IMR-90 (cell line): ENCODE results near the gene KRTAP2-1. TPM values are rescaled to one million over a fixed set of nuclear protein-coding genes. Genes with fewer than 3 reads are reported as not detected.

Source experiments
- ATAC-seq: fragments of 200-7000 bp; cut with Tn5 transposase; 2 replicates; pipeline ENCODE4 v1.9.1; 2020; ENCODE audit warnings: low read depth, mild to moderate bottlenecking, moderate library complexity
- BruUV-seq: library from RNA; stranded (reverse); fragments of 400-500 nt; replicated peaks from 2 replicates; lab custom pipeline; 2021; lab: Mats Ljungman, UMichigan
- CTCF ChIA-PET: fragments of 300-600 bp; formaldehyde crosslinking; extraction: SDS; loops from one replicate; lab custom pipeline; 2021; ENCODE audit warnings: antibody characterized with exemption; lab: Yijun Ruan, JAX
- POLR2A ChIA-PET: fragments of 300-600 bp; sonication (Branson Sonifier 250); formaldehyde crosslinking; loops from one replicate; lab custom pipeline; 2022; ENCODE audit warnings: antibody characterized with exemption; ENCODE audit not compliant: unreplicated experiment; lab: Charles Lee
- DNase-seq: peaks from one replicate; pipeline ENCODE4 v3.0.0; 2013
- H2AFZ ChIP-seq: replicated peaks from 2 replicates; pipeline ENCODE3; 2013; ENCODE audit warnings: low read length, mild to moderate bottlenecking; ENCODE audit not compliant: poor library complexity
- H2AK5ac ChIP-seq: 2 replicates; pipeline ENCODE4 v1.6.1; 2013; ENCODE audit warnings: low read depth, low read length, inconsistent platforms
- H2AK9ac ChIP-seq: replicated peaks from 2 replicates; pipeline ENCODE3; 2013; ENCODE audit warnings: mild to moderate bottlenecking, low read depth, low read length, moderate library complexity; ENCODE audit not compliant: poor library complexity
- H2BK120ac ChIP-seq: 2 replicates; pipeline ENCODE4 v1.6.1; 2013; ENCODE audit warnings: low read depth, low read length, inconsistent platforms
- H2BK15ac ChIP-seq: 3 replicates; pipeline ENCODE4 v1.6.1; 2013; ENCODE audit warnings: low read depth, low read length, inconsistent platforms
- H2BK20ac ChIP-seq: 2 replicates; pipeline ENCODE4 v1.6.1; 2013; ENCODE audit warnings: low read depth, mild to moderate bottlenecking, inconsistent platforms, low read length, moderate library complexity
- H2BK5ac ChIP-seq: 2 replicates; pipeline ENCODE4 v1.6.1; 2013; ENCODE audit warnings: mild to moderate bottlenecking, low read depth, low read length, inconsistent platforms; ENCODE audit not compliant: poor library complexity, severe bottlenecking
- H3K14ac ChIP-seq: replicated peaks from 2 replicates; pipeline ENCODE4 v1.6.1; 2013; ENCODE audit warnings: low read depth, low read length, inconsistent platforms
- H3K18ac ChIP-seq: 2 replicates; pipeline ENCODE4 v1.6.1; 2013; ENCODE audit warnings: low read depth, low read length, control low read depth
- H3K23ac ChIP-seq: 2 replicates; pipeline ENCODE4 v1.6.1; 2013; ENCODE audit warnings: low read depth, low read length, inconsistent platforms
- H3K27ac ChIP-seq: 2 replicates; pipeline ENCODE4 v1.5.1; 2013; ENCODE audit warnings: mild to moderate bottlenecking, control low read depth, low read length; ENCODE audit not compliant: insufficient read depth
- H3K27me3 ChIP-seq: 2 replicates; pipeline ENCODE4 v1.6.1; 2013; ENCODE audit warnings: low read length; ENCODE audit not compliant: control insufficient read depth, insufficient read depth
- H3K36me3 ChIP-seq: 2 replicates; pipeline ENCODE4 v1.6.1; 2013; ENCODE audit warnings: low read length, mixed read lengths; ENCODE audit not compliant: control insufficient read depth, insufficient read depth
- H3K4ac ChIP-seq: 2 replicates; pipeline ENCODE4 v1.6.1; 2013; ENCODE audit warnings: low read depth, low read length, inconsistent platforms
- H3K4me1 ChIP-seq: 2 replicates; pipeline ENCODE4 v1.6.1; 2013; ENCODE audit warnings: low read length, mixed read lengths; ENCODE audit not compliant: control insufficient read depth, insufficient read depth
- H3K4me2 ChIP-seq: 2 replicates; pipeline ENCODE4 v1.6.1; 2013; ENCODE audit warnings: low read depth, mild to moderate bottlenecking, control low read depth, low read length, moderate library complexity
- H3K4me3 ChIP-seq: 2 replicates; pipeline ENCODE4 v1.5.1; 2013; ENCODE audit warnings: low read depth, mild to moderate bottlenecking, control low read depth, low read length, moderate library complexity; ENCODE audit not compliant: insufficient read depth
- H3K56ac ChIP-seq: 2 replicates; pipeline ENCODE4 v1.6.1; 2013; ENCODE audit warnings: low read length, inconsistent platforms; ENCODE audit not compliant: insufficient read depth; ENCODE audit errors: extremely low read depth
- H3K79me1 ChIP-seq, 2 experiments: 2 replicates each; pipeline ENCODE4 v1.6.1; 2013; ENCODE audit warnings: low read length in 2 of 2, inconsistent platforms in 1 of 2, low read depth in 1 of 2
- H3K9ac ChIP-seq: 2 replicates; pipeline ENCODE4 v1.6.1; 2013; ENCODE audit warnings: low read depth, low read length, control low read depth
- H3K9me1 ChIP-seq: 2 replicates; pipeline ENCODE4 v1.6.1; 2013; ENCODE audit warnings: low read length, inconsistent platforms; ENCODE audit not compliant: insufficient read depth
- H3K9me3 ChIP-seq: 2 replicates; pipeline ENCODE4 v1.6.1; 2013; ENCODE audit warnings: low read length; ENCODE audit not compliant: control insufficient read depth, insufficient read depth
- H4K20me1 ChIP-seq: 2 replicates; pipeline ENCODE4 v1.6.1; 2013; ENCODE audit warnings: low read length, inconsistent platforms; ENCODE audit not compliant: insufficient read depth
- H4K5ac ChIP-seq: 2 replicates; pipeline ENCODE4 v1.6.1; 2013; ENCODE audit warnings: mild to moderate bottlenecking, low read depth, low read length, control low read depth
- H4K8ac ChIP-seq, 2 experiments: 2 replicates each; pipeline ENCODE4 v1.6.1; 2013; ENCODE audit warnings: low read depth in 2 of 2, low read length in 2 of 2, control low read depth in 1 of 2, inconsistent platforms in 1 of 2
- H4K91ac ChIP-seq: 2 replicates; pipeline ENCODE4 v1.6.1; 2013; ENCODE audit warnings: low read depth, low read length, inconsistent platforms; ENCODE audit not compliant: insufficient read depth
- MXI1 ChIP-seq: IDR thresholded peaks from 2 replicates; pipeline ENCODE4 v1.6.1; 2012; ENCODE audit warnings: low read depth, mild to moderate bottlenecking, low read length, moderate library complexity, borderline replicate concordance
- POLR2A ChIP-seq: IDR thresholded peaks from 2 replicates; pipeline ENCODE4 v1.6.1; 2012; ENCODE audit warnings: mild to moderate bottlenecking, low read depth, low read length
- WGBS, 2 experiments: methylation state at CpG; one replicate each; pipeline versions ENCODE4 v1.1.5 to v1.1.7; 2013; ENCODE audit warnings: missing lambda C conversion rate in 2 of 2; ENCODE audit not compliant: insufficient read length in 1 of 2; ENCODE audit errors: extremely low coverage in 2 of 2; 5-methylcytosine and 5-hydroxymethylcytosine counted together
- dilution Hi-C: fragments of 300-500 bp; cut with HindIII; formaldehyde crosslinking; loops from one replicate; pipeline ENCODE4 v1.14.3; 2018; ENCODE audit warnings: low sequenced_read_pairs; ENCODE audit not compliant: unreplicated experiment
- in situ Hi-C: fragments of 300-500 bp; cut with MboI; formaldehyde crosslinking; loops from 3 replicates; pipeline ENCODE4 v1.14.3; 2019; ENCODE audit warnings: low sequenced_read_pairs, inconsistent platforms, mixed read lengths
- intact Hi-C: fragments of 100-400 bp; cut with micrococcal nuclease; formaldehyde crosslinking; loops from 2 replicates; pipeline ENCODE4 v1.10.0; 2022
- polyA plus RNA-seq, 3 experiments: library from polyadenylated mRNA; depleted of rRNA; stranded (reverse); fragments of >200 nt; gene quantifications; 2 replicates each; pipeline ENCODE4 v1.2.3, GENCODE V29; 2012; ENCODE audit warnings: low replicate concordance in 1 of 3
- total RNA-seq: library from RNA; depleted of rRNA; stranded (reverse); fragments of >200 nt; gene quantifications from 2 replicates; pipeline ENCODE4 v1.2.3, GENCODE V29; 2012

The KRTAP2-1 gene
- total and polyA plus RNA-seq, 2 of the 4 experiments (the other 2 are of a cell fraction) = not detected

- ATAC-seq = no peak
- H3K14ac ChIP-seq = no peak overlapping the region; the same call in 1 of the 2 replicates
- no peaks in the 10 kb centered on the region; the same call in 1 of the 2 replicates for H3K9me3 ChIP-seq
- TF ChIP-seq MXI1 (no peak), POLR2A (no peak)
- no TSS peak for BruUV-seq
- H3K23ac ChIP-seq = no peak overlapping the region
- H4K20me1 ChIP-seq = no peaks in the 10 kb centered on the region
- no peak overlapping the region for H2AK5ac ChIP-seq
- H3K18ac ChIP-seq = no peak overlapping the region; the same call in 1 of the 2 replicates
- 0 out of 2 replicates have a peak overlapping the region, but pooled peaks have one; percentile 3 for H3K4ac ChIP-seq
- H4K8ac ChIP-seq = peak overlapping the region; percentile 10 to 24; a peak in 1 of 4 replicates
- no peak overlapping the region for H4K91ac ChIP-seq
- CTCF ChIA-PET = interaction anchor here (1.3 kb wide), 1 partner anchor 44 kb away, joined by 3 read pairs; no protein-coding TSS in a partner anchor
- H3K36me3 ChIP-seq = no peaks in the 10 kb centered on the region
- intact Hi-C loops = no loop called here
- H3K79me1 ChIP-seq = no peaks in the 10 kb centered on the region
- H3K9ac ChIP-seq = no peak overlapping the region
- in situ Hi-C loops = no loop called here
- H2BK20ac ChIP-seq = peak overlapping the region; percentile 13; the same call in 1 of the 2 replicates
- H3K4me3 ChIP-seq = no peak overlapping the region
- POLR2A ChIA-PET = no interaction called here
- no peak overlapping the region; the same call in 2 of the 3 replicates for H2BK15ac ChIP-seq
- H3K9me1 ChIP-seq = peaks cover 7% of the 10 kb centered on the region
- 100% methylated on average over 2 of the region's 3 CpGs; no CpG with 5 or more reads in 1 of the 2 experiments for WGBS, 2 experiments
- no peak overlapping the region for H3K27ac ChIP-seq
- H2BK5ac ChIP-seq = peak overlapping the region; percentile 14
- H4K5ac ChIP-seq = no peak overlapping the region; the same call in 1 of the 2 replicates
- H2BK120ac ChIP-seq = 0 out of 2 replicates have a peak overlapping the region, but pooled peaks have one; percentile 3
- no peaks in the 10 kb centered on the region for H3K27me3 ChIP-seq
- H3K4me1 ChIP-seq = peaks cover 9% of the 10 kb centered on the region
- no peak overlapping the region for H2AK9ac ChIP-seq
- peak; percentile 14 for DNase-seq
- no peak overlapping the region for H3K4me2 ChIP-seq
- no peak overlapping the region for H3K56ac ChIP-seq
- no peak overlapping the region for H2AFZ ChIP-seq
- dilution Hi-C loops = no loop called here
These were observed 22.4 kb downstream of the KRTAP2-1 start for GRCh38 chr17:41024697-41025096.
